NOMO-1 treated with dmso at 0.1 percent for 144 hours (cell line): Measurements from ENCODE around the gene GABARAPL1.

Experiments used
- DNase-seq: peaks from one replicate; lab custom pipeline; 2025; ENCODE audit not compliant: unreplicated experiment; lab: John Stamatoyannopoulos, UW

GABARAPL1 gene

GRCh38 chr12:10212739-10213131, at the start of gene GABARAPL1:
TSS of gene GABARAPL1 (plus strand) at chr12:10212877. CDS start at chr12:10213130, 253 bp downstream.
- peak; percentile 32 for DNase-seq

- DNase-seq = no peak
Observed at GRCh38 chr12:10163084-10163483, 49.6 kb upstream of the GABARAPL1 start.

- no peak for DNase-seq
Observed at GRCh38 chr12:10165421-10165820, 47.3 kb upstream of the GABARAPL1 start.

- DNase-seq = peak; percentile 88
Observed at GRCh38 chr12:10167599-10167998, 45.1 kb upstream of the GABARAPL1 start.

GRCh38 chr12:10169104-10169503, 43.6 kb upstream of the GABARAPL1 start:
- no peak for DNase-seq

- DNase-seq = peak; percentile 28
Observed at GRCh38 chr12:10170216-10170615, 42.5 kb upstream of the GABARAPL1 start.

- DNase-seq = no peak
Observed at GRCh38 chr12:10171973-10172728, 40.5 kb upstream of the GABARAPL1 start, which contains the start of gene OLR1. TSS of gene OLR1 (minus strand) at chr12:10172132. CDS start at chr12:10172077, 55 bp downstream.

GRCh38 chr12:10174986-10175614, 37.6 kb upstream of the GABARAPL1 start:
- no peak for DNase-seq

- DNase-seq = no peak
Observed at GRCh38 chr12:10175846-10176636, 36.6 kb upstream of the GABARAPL1 start.

GRCh38 chr12:10178821-10179220, 33.9 kb upstream of the GABARAPL1 start, which contains the start of gene TMEM52B:
TSS of gene TMEM52B (plus strand) at chr12:10179032. CDS start at chr12:10179575, 543 bp downstream.
- no peak for DNase-seq

- no peak for DNase-seq
Observed at GRCh38 chr12:10179776-10180181, 32.9 kb upstream of the GABARAPL1 start.

- peak; percentile 50 for DNase-seq
Observed at GRCh38 chr12:10182354-10183049, 30.2 kb upstream of the GABARAPL1 start.

- no peak for DNase-seq
Observed at GRCh38 chr12:10184261-10184843, 28.3 kb upstream of the GABARAPL1 start.

GRCh38 chr12:10186299-10186698, 26.4 kb upstream of the GABARAPL1 start:
- DNase-seq = peak; percentile 66

- DNase-seq = peak; percentile 11
Observed at GRCh38 chr12:10186958-10187357, 25.7 kb upstream of the GABARAPL1 start.

- no peak for DNase-seq
Observed at GRCh38 chr12:10189653-10190052, 23.0 kb upstream of the GABARAPL1 start.

- peak; percentile 54 for DNase-seq
Observed at GRCh38 chr12:10190558-10191388, 21.9 kb upstream of the GABARAPL1 start.

GRCh38 chr12:10191865-10192264, 20.8 kb upstream of the GABARAPL1 start:
- no peak for DNase-seq

- DNase-seq = no peak
Observed at GRCh38 chr12:10194160-10194670, 18.5 kb upstream of the GABARAPL1 start.
